ENCODE measurements around the gene FANK1.

Gene FANK1

GRCh38 chr10:126016156-126016805 is 119.9 kb downstream of the FANK1 start:
- no peak for TF ChIP-seq CREB5 (CRISPR knock-in tag; IDR thresholded peaks at IDR 0.05; ENCODE audit: low read depth)
- no peak for TF ChIP-seq TOX (CRISPR knock-in tag; IDR thresholded peaks at IDR 0.05; ENCODE audit: borderline replicate concordance)
- no peak for TF ChIP-seq TSHZ2 (CRISPR knock-in tag; IDR thresholded peaks at IDR 0.05)
- no peak for TF ChIP-seq ZNF70 (CRISPR knock-in tag; IDR thresholded peaks at IDR 0.05)
- no peak for TF ChIP-seq PATZ1 (CRISPR knock-in tag; IDR thresholded peaks at IDR 0.05; ENCODE audit: borderline replicate concordance)
- TF ChIP-seq POU6F1 (CRISPR knock-in tag; IDR thresholded peaks at IDR 0.05; ENCODE audit: borderline replicate concordance, low read depth): no peak
- TF ChIP-seq GLIS3 (CRISPR knock-in tag; IDR thresholded peaks at IDR 0.05): no peak
- TF ChIP-seq ZC3H10 (CRISPR knock-in tag; IDR thresholded peaks at IDR 0.05): no peak
- no peak for TF ChIP-seq ZFP30 (CRISPR knock-in tag; IDR thresholded peaks at IDR 0.05)
- TF ChIP-seq SNAI2 (CRISPR knock-in tag; IDR thresholded peaks at IDR 0.05): no peak
- TF ChIP-seq ZNF8 (CRISPR knock-in tag; IDR thresholded peaks at IDR 0.05): no peak
- no peak for TF ChIP-seq ZNF565 (CRISPR knock-in tag; conservative IDR thresholded peaks at IDR 0.05; ENCODE audit: low read depth)
- TF ChIP-seq ISL1 (CRISPR knock-in tag; IDR thresholded peaks at IDR 0.05): no peak
- no peak for TF ChIP-seq RARB (CRISPR knock-in tag; IDR thresholded peaks at IDR 0.05)
- no peak for ATAC-seq

- ATAC-seq: no peak
- TF ChIP-seq ARNTL (CRISPR knock-in tag; IDR thresholded peaks at IDR 0.05; ENCODE audit: borderline replicate concordance, low read depth): no peak
- TF ChIP-seq TCF4 (CRISPR knock-in tag; IDR thresholded peaks at IDR 0.05; ENCODE audit: borderline replicate concordance): no peak
- no peak for TF ChIP-seq ZFP3 (CRISPR knock-in tag; IDR thresholded peaks at IDR 0.05)
- TF ChIP-seq BACH2 (CRISPR knock-in tag; IDR thresholded peaks at IDR 0.05; ENCODE audit: borderline replicate concordance): no peak
- TF ChIP-seq CSRNP3 (CRISPR knock-in tag; IDR thresholded peaks at IDR 0.05): no peak
- TF ChIP-seq RARB (CRISPR knock-in tag; IDR thresholded peaks at IDR 0.05): no peak
- TF ChIP-seq GLIS3 (CRISPR knock-in tag; IDR thresholded peaks at IDR 0.05): no peak
- TF ChIP-seq SNAI2 (CRISPR knock-in tag; IDR thresholded peaks at IDR 0.05): no peak
- no peak for TF ChIP-seq CREB5 (CRISPR knock-in tag; IDR thresholded peaks at IDR 0.05; ENCODE audit: low read depth)
Observed at GRCh38 chr10:126016882-126017281, 120.5 kb downstream of the FANK1 start.

Measured in SK-N-SH treated with all-trans-retinoic acid at 6 μM for 48 hours (cell line).